ENCODE results near the gene CRYGN. TPM values are rescaled to one million over a fixed set of nuclear protein-coding genes. Genes with fewer than 3 reads are reported as not detected.
A peak's percentile ranks its signal among the peaks of the same experiment; 100 is the strongest.

Gene CRYGN
- total and polyA plus RNA-seq, 2 experiments from 2014 or later, result 0.59 to 1.5 TPM

DNA sequence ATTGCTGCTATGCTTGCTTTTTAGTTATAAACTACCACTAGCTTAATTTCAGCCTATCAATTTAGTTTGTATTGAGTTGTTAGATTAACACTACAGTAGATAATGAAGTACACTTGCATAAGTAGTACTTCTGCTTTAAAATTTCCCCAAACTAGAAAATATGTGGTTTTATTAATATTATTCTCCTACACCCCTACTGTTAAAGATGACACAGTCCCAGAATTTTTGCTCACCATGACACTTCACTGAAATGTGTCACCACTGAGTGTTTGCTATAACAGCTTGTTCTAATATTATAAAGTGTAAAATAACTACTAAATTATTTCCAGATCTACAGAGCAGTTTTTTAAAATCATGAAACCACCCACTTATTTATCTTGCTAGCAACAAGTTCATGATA is 48.2 kb upstream of the CRYGN start:
- H3K79me2 ChIP-seq (replicated peaks; ENCODE audit: insufficient read depth), result peaks cover 95% of the 10 kb centered on the region
- DNase-seq (ENCODE audit: low spot score), result no peak
- no peak overlapping the region for H3K4me3 ChIP-seq
- H3K27me3 ChIP-seq (ENCODE audit: insufficient read depth), result no peaks in the 10 kb centered on the region
- peaks cover 20% of the 10 kb centered on the region for H4K20me1 ChIP-seq (replicated peaks; ENCODE audit: insufficient read depth)
- TF ChIP-seq ZNF114 (CRISPR knock-in tag; IDR thresholded peaks at IDR 0.05) (no peak), EZH2 (IDR thresholded peaks at IDR 0.05; ENCODE audit: low read depth, unreplicated experiment) (no peak), EZH2phosphoT487 (IDR thresholded peaks at IDR 0.05; ENCODE audit: unreplicated experiment) (no peak), ZNF331 (CRISPR knock-in tag; IDR thresholded peaks at IDR 0.05; ENCODE audit: low read depth) (no peak)
- H3F3A ChIP-seq (replicated peaks; ENCODE audit: low read depth), result 0 out of 2 replicates have a peak, but pooled peaks cover under 1% of the 10 kb centered on the region
- no peaks in the 10 kb centered on the region for H3K9me2 ChIP-seq (ENCODE audit: insufficient read depth)
- H3K27ac ChIP-seq (ENCODE audit: low read depth), result peak overlapping the region; percentile 37; the same call in 1 of the 2 replicates
- peaks cover 39% of the 10 kb centered on the region for H3K4me1 Mint-ChIP-seq
- peaks cover 9% of the 10 kb centered on the region for H3K36me3 ChIP-seq (ENCODE audit: insufficient read depth)
- no peak for ATAC-seq
- peak overlapping the region; percentile 83; the same call in 1 of the 2 replicates for H3K27ac Mint-ChIP-seq
- peaks cover 71% of the 10 kb centered on the region for H3K36me3 Mint-ChIP-seq (ENCODE audit: low read depth)
- H3K27me3 Mint-ChIP-seq (ENCODE audit: insufficient read depth, low read depth, poor library complexity), result peaks cover 1% of the 10 kb centered on the region
- no peak overlapping the region for H3K4me3 Mint-ChIP-seq
- no peak overlapping the region for H2AFZ ChIP-seq
- no peak overlapping the region for H3K4me2 ChIP-seq
- H3K9me3 Mint-ChIP-seq, result no peaks in the 10 kb centered on the region
- H3K4me1 ChIP-seq (ENCODE audit: insufficient read depth), result peaks cover 29% of the 10 kb centered on the region

GRCh38 chr7:151487228-151487627 is 47.3 kb upstream of the CRYGN start:
- Histone ChIP-seq H3K27ac (ENCODE audit: low read depth) (no peak overlapping the region), H3K9me2 (ENCODE audit: insufficient read depth) (no peaks in the 10 kb centered on the region), H4K20me1 (replicated peaks; ENCODE audit: insufficient read depth) (peaks cover 21% of the 10 kb centered on the region), H3K4me1 (ENCODE audit: insufficient read depth) (peaks cover 26% of the 10 kb centered on the region), H2AFZ (no peak overlapping the region), H3K4me2 (no peak overlapping the region), H3K36me3 (ENCODE audit: insufficient read depth) (peaks cover 9% of the 10 kb centered on the region), H3K79me2 (replicated peaks; ENCODE audit: insufficient read depth) (peaks cover 95% of the 10 kb centered on the region), H3F3A (replicated peaks; ENCODE audit: low read depth) (0 out of 2 replicates have a peak, but pooled peaks cover 5% of the 10 kb centered on the region), H3K27me3 (ENCODE audit: insufficient read depth) (no peaks in the 10 kb centered on the region), H3K4me3 (no peak overlapping the region)
- ATAC-seq, result no peak
- no peaks in the 10 kb centered on the region for H3K9me3 Mint-ChIP-seq
- no peaks in the 10 kb centered on the region for H3K27me3 Mint-ChIP-seq (ENCODE audit: insufficient read depth, low read depth, poor library complexity)
- peaks cover 40% of the 10 kb centered on the region for H3K4me1 Mint-ChIP-seq
- DNase-seq (ENCODE audit: low spot score), result no peak
- peak overlapping the region; percentile 52; the same call in 1 of the 2 replicates for H3K27ac Mint-ChIP-seq
- no peak overlapping the region for H3K4me3 Mint-ChIP-seq
- peaks cover 78% of the 10 kb centered on the region for H3K36me3 Mint-ChIP-seq (ENCODE audit: low read depth)
- TF ChIP-seq POLR2AphosphoS5 (IDR thresholded peaks at IDR 0.05; ENCODE audit: low read depth) (no peak), ZNF331 (CRISPR knock-in tag; IDR thresholded peaks at IDR 0.05; ENCODE audit: low read depth) (no peak), JUNB (IDR thresholded peaks at IDR 0.05; ENCODE audit: unreplicated experiment) (no peak), CTCF (conservative IDR thresholded peaks at IDR 0.05; ENCODE audit: low read depth in 2 of 2) (no peak), EZH2phosphoT487 (IDR thresholded peaks at IDR 0.05; ENCODE audit: unreplicated experiment) (no peak), NANOG (IDR thresholded peaks at IDR 0.05; ENCODE audit: borderline replicate concordance) (no peak), ZNF114 (CRISPR knock-in tag; IDR thresholded peaks at IDR 0.05) (no peak)
- TF ChIP-seq, protein P1, sequence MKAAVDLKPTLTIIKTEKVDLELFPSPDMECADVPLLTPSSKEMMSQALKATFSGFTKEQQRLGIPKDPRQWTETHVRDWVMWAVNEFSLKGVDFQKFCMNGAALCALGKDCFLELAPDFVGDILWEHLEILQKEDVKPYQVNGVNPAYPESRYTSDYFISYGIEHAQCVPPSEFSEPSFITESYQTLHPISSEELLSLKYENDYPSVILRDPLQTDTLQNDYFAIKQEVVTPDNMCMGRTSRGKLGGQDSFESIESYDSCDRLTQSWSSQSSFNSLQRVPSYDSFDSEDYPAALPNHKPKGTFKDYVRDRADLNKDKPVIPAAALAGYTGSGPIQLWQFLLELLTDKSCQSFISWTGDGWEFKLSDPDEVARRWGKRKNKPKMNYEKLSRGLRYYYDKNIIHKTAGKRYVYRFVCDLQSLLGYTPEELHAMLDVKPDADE (IDR thresholded peaks at IDR 0.05), result no peak
- TF ChIP-seq, protein P2, sequence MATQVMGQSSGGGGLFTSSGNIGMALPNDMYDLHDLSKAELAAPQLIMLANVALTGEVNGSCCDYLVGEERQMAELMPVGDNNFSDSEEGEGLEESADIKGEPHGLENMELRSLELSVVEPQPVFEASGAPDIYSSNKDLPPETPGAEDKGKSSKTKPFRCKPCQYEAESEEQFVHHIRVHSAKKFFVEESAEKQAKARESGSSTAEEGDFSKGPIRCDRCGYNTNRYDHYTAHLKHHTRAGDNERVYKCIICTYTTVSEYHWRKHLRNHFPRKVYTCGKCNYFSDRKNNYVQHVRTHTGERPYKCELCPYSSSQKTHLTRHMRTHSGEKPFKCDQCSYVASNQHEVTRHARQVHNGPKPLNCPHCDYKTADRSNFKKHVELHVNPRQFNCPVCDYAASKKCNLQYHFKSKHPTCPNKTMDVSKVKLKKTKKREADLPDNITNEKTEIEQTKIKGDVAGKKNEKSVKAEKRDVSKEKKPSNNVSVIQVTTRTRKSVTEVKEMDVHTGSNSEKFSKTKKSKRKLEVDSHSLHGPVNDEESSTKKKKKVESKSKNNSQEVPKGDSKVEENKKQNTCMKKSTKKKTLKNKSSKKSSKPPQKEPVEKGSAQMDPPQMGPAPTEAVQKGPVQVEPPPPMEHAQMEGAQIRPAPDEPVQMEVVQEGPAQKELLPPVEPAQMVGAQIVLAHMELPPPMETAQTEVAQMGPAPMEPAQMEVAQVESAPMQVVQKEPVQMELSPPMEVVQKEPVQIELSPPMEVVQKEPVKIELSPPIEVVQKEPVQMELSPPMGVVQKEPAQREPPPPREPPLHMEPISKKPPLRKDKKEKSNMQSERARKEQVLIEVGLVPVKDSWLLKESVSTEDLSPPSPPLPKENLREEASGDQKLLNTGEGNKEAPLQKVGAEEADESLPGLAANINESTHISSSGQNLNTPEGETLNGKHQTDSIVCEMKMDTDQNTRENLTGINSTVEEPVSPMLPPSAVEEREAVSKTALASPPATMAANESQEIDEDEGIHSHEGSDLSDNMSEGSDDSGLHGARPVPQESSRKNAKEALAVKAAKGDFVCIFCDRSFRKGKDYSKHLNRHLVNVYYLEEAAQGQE (IDR thresholded peaks at IDR 0.05; ENCODE audit: unreplicated experiment), result no peak

Data from GM23338 (cell line).